ENCODE data around the gene CDC34. TPM values are rescaled to one million over a fixed set of nuclear protein-coding genes. Genes with fewer than 3 reads are reported as not detected.

CDC34 gene
- total and polyA plus RNA-seq, 4 donors = 19.2 to 83.8 (median 41.7) TPM

DNA sequence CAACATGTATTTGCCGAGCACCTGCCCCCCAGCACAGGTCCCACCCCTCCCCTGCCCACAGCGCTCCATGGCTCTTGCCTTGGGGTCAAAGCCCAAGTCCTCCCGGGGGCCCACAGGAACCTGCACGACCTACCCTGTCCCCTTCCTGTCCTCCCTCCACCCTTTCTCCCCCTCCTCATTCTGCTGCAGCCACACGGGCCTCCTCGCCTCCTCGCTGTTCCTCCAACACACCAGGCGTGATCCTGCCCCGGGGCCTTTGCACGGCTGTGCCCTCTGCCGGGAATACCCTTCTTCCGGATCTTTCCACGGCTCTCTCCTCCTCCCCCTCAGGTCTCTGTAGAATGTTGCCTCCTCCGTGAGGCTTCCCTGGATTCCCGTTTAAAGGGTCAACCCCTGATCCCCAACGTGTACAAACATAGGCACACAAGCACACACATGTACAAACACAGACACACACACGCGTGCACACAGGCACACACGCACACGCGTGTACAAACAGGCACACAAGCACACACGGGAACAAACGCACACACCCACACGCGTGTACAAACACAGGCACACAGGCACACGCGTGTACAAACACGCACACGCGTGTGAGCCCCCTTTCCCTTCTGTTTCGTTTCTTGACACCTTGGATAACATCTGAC, 32.5 kb upstream of the CDC34 start:
- Histone ChIP-seq H3K4me3 (ENCODE audit: low read depth in 1 of 3, low read length in 3 of 3) (no peak overlapping the region), H3K36me3 (ENCODE audit: control insufficient read depth in 4 of 4, insufficient read depth in 3 of 4, low read depth in 1 of 4, low read length in 3 of 4) (no peaks in the 10 kb centered on the region), H3K9ac (ENCODE audit: low read depth in 1 of 2, low read length in 2 of 2) (no peak overlapping the region), H3K27me3 (ENCODE audit: control insufficient read depth in 4 of 4, insufficient read depth in 4 of 4, low read length in 3 of 4) (peaks cover 0 to 5% (median 0%) of the 10 kb centered on the region in 4 donors), H3K4me1 (ENCODE audit: control insufficient read depth in 4 of 4, insufficient read depth in 4 of 4, low read length in 3 of 4) (peaks cover 0 to 7% (median 4%) of the 10 kb centered on the region in 4 donors), H3K9me3 (ENCODE audit: control insufficient read depth in 4 of 4, low read length in 3 of 4) (no peaks in the 10 kb centered on the region), H3K27ac (ENCODE audit: low read depth in 1 of 2, low read length in 2 of 2) (no peak overlapping the region)
- no peak for TF ChIP-seq FOXA1 (IDR thresholded peaks at IDR 0.05)
- 77% methylated on average over 31 of the region's 31 CpGs for WGBS
- no peak for DNase-seq (ENCODE audit: low spot score)

DNA sequence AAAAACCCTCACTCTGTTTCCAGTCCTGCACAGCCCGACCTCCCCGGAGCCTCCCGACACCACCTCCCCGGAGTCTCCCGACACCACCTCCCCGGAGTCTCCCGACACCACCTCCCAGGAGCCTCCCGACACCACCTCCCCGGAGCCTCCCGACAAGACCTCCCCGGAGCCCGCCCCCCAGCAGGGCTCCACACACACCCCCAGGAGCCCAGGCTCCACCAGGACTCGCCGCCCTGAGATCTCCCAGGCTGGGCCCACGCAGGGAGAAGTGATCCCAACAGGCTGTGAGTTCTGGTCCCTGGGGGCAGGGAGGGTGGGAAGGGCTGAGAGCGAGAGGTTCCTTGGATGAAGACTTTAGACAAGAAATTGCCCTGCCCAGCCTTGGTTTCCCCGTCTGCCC, 29.9 kb upstream of the CDC34 start:
- no peak for DNase-seq (ENCODE audit: low spot score)
- 82% methylated on average over 17 of the region's 17 CpGs for WGBS
- H3K36me3 ChIP-seq (ENCODE audit: control insufficient read depth in 4 of 4, insufficient read depth in 3 of 4, low read depth in 1 of 4, low read length in 3 of 4) = peaks cover 0 to 1% (median 0%) of the 10 kb centered on the region in 4 donors
- H3K27me3 ChIP-seq (ENCODE audit: control insufficient read depth in 4 of 4, insufficient read depth in 4 of 4, low read length in 3 of 4) = peaks cover 0 to 5% (median 0%) of the 10 kb centered on the region in 4 donors
- TF ChIP-seq JUND (IDR thresholded peaks at IDR 0.05) (no peak), FOXA1 (IDR thresholded peaks at IDR 0.05) (no peak), NR2F2 (IDR thresholded peaks at IDR 0.05) (no peak), RAD21 (IDR thresholded peaks at IDR 0.05) (no peak), YY1 (IDR thresholded peaks at IDR 0.05) (no peak), ZBTB33 (IDR thresholded peaks at IDR 0.05) (no peak)
- TF ChIP-seq, protein P1, sequence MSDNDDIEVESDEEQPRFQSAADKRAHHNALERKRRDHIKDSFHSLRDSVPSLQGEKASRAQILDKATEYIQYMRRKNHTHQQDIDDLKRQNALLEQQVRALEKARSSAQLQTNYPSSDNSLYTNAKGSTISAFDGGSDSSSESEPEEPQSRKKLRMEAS (IDR thresholded peaks at IDR 0.05) = no peak
- no peak overlapping the region for H3K4me3 ChIP-seq (ENCODE audit: low read depth in 1 of 3, low read length in 3 of 3)
- no peak overlapping the region for H3K27ac ChIP-seq (ENCODE audit: low read depth in 1 of 2, low read length in 2 of 2)
- no peak overlapping the region for H3K9ac ChIP-seq (ENCODE audit: low read depth in 1 of 2, low read length in 2 of 2)
- H3K9me3 ChIP-seq (ENCODE audit: control insufficient read depth in 4 of 4, low read length in 3 of 4) = no peaks in the 10 kb centered on the region
- peaks cover 0 to 12% (median 4%) of the 10 kb centered on the region in 4 donors for H3K4me1 ChIP-seq (ENCODE audit: control insufficient read depth in 4 of 4, insufficient read depth in 4 of 4, low read length in 3 of 4)

GRCh38 chr19:504616-505015, 26.9 kb upstream of the CDC34 start:
- DNase-seq (ENCODE audit: low spot score) = no peak
- Histone ChIP-seq H3K9ac (ENCODE audit: low read depth in 1 of 2, low read length in 2 of 2) (no peak overlapping the region), H3K4me3 (ENCODE audit: low read depth in 1 of 3, low read length in 3 of 3) (no peak overlapping the region), H3K36me3 (ENCODE audit: control insufficient read depth in 4 of 4, insufficient read depth in 3 of 4, low read depth in 1 of 4, low read length in 3 of 4) (peaks cover 0 to 1% (median 0%) of the 10 kb centered on the region in 4 donors), H3K27ac (ENCODE audit: low read depth in 1 of 2, low read length in 2 of 2) (no peak overlapping the region), H3K27me3 (ENCODE audit: control insufficient read depth in 4 of 4, insufficient read depth in 4 of 4, low read length in 3 of 4) (no peaks in the 10 kb centered on the region), H3K4me1 (ENCODE audit: control insufficient read depth in 4 of 4, insufficient read depth in 4 of 4, low read length in 3 of 4) (peaks cover 6 to 18% (median 13%) of the 10 kb centered on the region in 4 donors), H3K9me3 (ENCODE audit: control insufficient read depth in 4 of 4, low read length in 3 of 4) (no peaks in the 10 kb centered on the region)
- 92% methylated on average over 14 of the region's 14 CpGs for WGBS
- no peak for TF ChIP-seq ZBTB33 (IDR thresholded peaks at IDR 0.05)
- TF ChIP-seq, protein P2, sequence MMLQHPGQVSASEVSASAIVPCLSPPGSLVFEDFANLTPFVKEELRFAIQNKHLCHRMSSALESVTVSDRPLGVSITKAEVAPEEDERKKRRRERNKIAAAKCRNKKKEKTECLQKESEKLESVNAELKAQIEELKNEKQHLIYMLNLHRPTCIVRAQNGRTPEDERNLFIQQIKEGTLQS (IDR thresholded peaks at IDR 0.05) = no peak
- TF ChIP-seq YY1 (IDR thresholded peaks at IDR 0.05) = no peak
- no peak for TF ChIP-seq RAD21 (IDR thresholded peaks at IDR 0.05)
- TF ChIP-seq SP1 (IDR thresholded peaks at IDR 0.05) = no peak
- no peak for TF ChIP-seq HNF4G (IDR thresholded peaks at IDR 0.05)

Data from liver (tissue), 9 donors.